HCT116 (cell line): Measurements from ENCODE around the gene ZNF462. TPM values are rescaled to one million over a fixed set of nuclear protein-coding genes. Genes with fewer than 3 reads are reported as not detected.

Experiments
- ATAC-seq: fragments of 200-7000 bp; cut with Tn5 transposase; 2 replicates; pipeline ENCODE4 v1.9.1; 2020; ENCODE audit warnings: mild to moderate bottlenecking, moderate library complexity
- BruUV-seq: library from RNA; stranded (reverse); fragments of 400-500 nt; replicated peaks from 2 replicates; lab custom pipeline; 2021; lab: Mats Ljungman, UMichigan
- CTCF ChIA-PET: fragments of 300-600 bp; sonication (Branson Sonifier 250); formaldehyde crosslinking; loops from one replicate; lab custom pipeline; 2021; ENCODE audit warnings: antibody characterized with exemption; lab: Charles Lee
- POLR2A ChIA-PET: fragments of 300-600, 350-600 bp; sonication (Branson Sonifier 250); formaldehyde crosslinking; loops from one replicate; lab custom pipeline; 2021; ENCODE audit warnings: antibody characterized with exemption; lab: Charles Lee
- RAD21 ChIA-PET, 2 experiments: fragments of 300-600 bp; sonication (Branson Sonifier 250); formaldehyde crosslinking; loops; one replicate each; lab custom pipeline; 2023; ENCODE audit warnings: low total read pairs in 2 of 2; ENCODE audit not compliant: uncharacterized antibody in 2 of 2, unreplicated experiment in 2 of 2, low non-redundant PET in 1 of 2; lab: Charles Lee
- DNase-seq: peaks from one replicate; pipeline ENCODE4 v3.0.0-alpha.2; 2010; ENCODE audit warnings: low read depth, low spot score
- H2AFZ ChIP-seq: fragments of 200-600 bp; shearing (Covaris generic), sonication (generic); 2 replicates; pipeline ENCODE4 v1.6.1; 2017; ENCODE audit warnings: low read depth, mixed run types, mixed read lengths, antibody characterized with exemption, low read length; ENCODE audit not compliant: poor library complexity, severe bottlenecking
- H3K27ac ChIP-seq: 2 replicates; pipeline ENCODE4 v1.5.1; 2012; ENCODE audit warnings: low read depth, low read length
- H3K27me3 ChIP-seq: fragments of 200-600 bp; sonication (generic); 2 replicates; pipeline ENCODE4 v1.6.1; 2016; ENCODE audit warnings: mixed run types, low read length, mixed read lengths; ENCODE audit not compliant: insufficient read depth
- H3K36me3 ChIP-seq, 2 experiments: fragments of 200-500 bp in 1 of 2; fragments of 200-600 bp in 1 of 2; sonication (Bioruptor generic) in 1 of 2; sonication (generic) in 1 of 2; 2 replicates each; pipeline versions ENCODE4 v1.5.1 to v1.6.1; 2014 to 2016; ENCODE audit warnings: low read length in 2 of 2, inconsistent platforms in 1 of 2, mixed read lengths in 1 of 2, mixed run types in 1 of 2; ENCODE audit not compliant: insufficient read depth in 2 of 2, control insufficient read depth in 1 of 2
- H3K4me1 ChIP-seq, 2 experiments: fragments of 200-600 bp in 1 of 2; sonication (generic) in 1 of 2; 2 replicates each; pipeline versions ENCODE4 v1.5.1 to v1.6.1; 2012 to 2017; ENCODE audit warnings: low read length in 2 of 2, inconsistent platforms in 1 of 2, mild to moderate bottlenecking in 1 of 2, mixed read lengths in 1 of 2, mixed run types in 1 of 2, moderate library complexity in 1 of 2; ENCODE audit not compliant: insufficient read depth in 2 of 2, control insufficient read depth in 1 of 2
- H3K4me2 ChIP-seq: fragments of 200-600 bp; sonication (generic); 2 replicates; pipeline ENCODE4 v1.6.1; 2017; ENCODE audit warnings: mixed run types, low read length, mixed read lengths
- H3K4me3 ChIP-seq, 2 experiments: fragments of 200-600 bp in 1 of 2; sonication (generic) in 1 of 2; replicated peaks in 1 of 2; 2 replicates each; pipeline ENCODE4 v1.5.1; 2011 to 2016; ENCODE audit warnings: low read length in 2 of 2, control low read depth in 1 of 2, low read depth in 1 of 2, mild to moderate bottlenecking in 1 of 2, mixed read lengths in 1 of 2, mixed run types in 1 of 2
- H3K79me2 ChIP-seq: fragments of 200-600 bp; sonication (generic); 2 replicates; pipeline ENCODE4 v1.6.1; 2017; ENCODE audit warnings: mild to moderate bottlenecking, mixed run types, low read length, moderate library complexity, mixed read lengths; ENCODE audit not compliant: insufficient read depth
- H3K9ac ChIP-seq: fragments of 200-600 bp; sonication (generic); 2 replicates; pipeline ENCODE4 v1.6.1; 2016; ENCODE audit warnings: low read length, mixed read lengths
- H3K9me2 ChIP-seq: fragments of 200-600 bp; sonication (generic), shearing (Covaris generic); 2 replicates; pipeline ENCODE4 v1.6.1; 2017; ENCODE audit warnings: mixed run types, mild to moderate bottlenecking, moderate library complexity; ENCODE audit not compliant: insufficient read depth
- H3K9me3 ChIP-seq, 2 experiments: fragments of 200-500 bp in 1 of 2; fragments of 200-600 bp in 1 of 2; sonication (Bioruptor generic) in 1 of 2; sonication (generic) in 1 of 2; 2 replicates each; pipeline ENCODE4 v1.6.1; 2014 to 2017; ENCODE audit warnings: low read length in 2 of 2, mixed read lengths in 2 of 2, inconsistent platforms in 1 of 2, low read depth in 1 of 2, mild to moderate bottlenecking in 1 of 2, mixed run types in 1 of 2, moderate library complexity in 1 of 2; ENCODE audit not compliant: control insufficient read depth in 1 of 2, insufficient read depth in 1 of 2
- H4K20me1 ChIP-seq: fragments of 200-600 bp; sonication (generic), shearing (Covaris generic); 2 replicates; pipeline ENCODE4 v1.6.1; 2017; ENCODE audit warnings: mixed run types, mild to moderate bottlenecking, moderate library complexity; ENCODE audit not compliant: insufficient read depth
- ATF3 ChIP-seq: IDR thresholded peaks from 2 replicates; pipeline ENCODE4 v1.6.1; 2012
- CBX3 ChIP-seq: IDR thresholded peaks from 2 replicates; pipeline ENCODE4 v1.6.1; 2012; ENCODE audit warnings: low read depth
- CEBPB ChIP-seq: IDR thresholded peaks from 2 replicates; pipeline ENCODE4 v1.6.1; 2012; ENCODE audit warnings: low read depth
- CTCF ChIP-seq, 3 experiments: fragments of 200-600 bp in 1 of 3; sonication (generic) in 1 of 3; IDR thresholded peaks in 2 of 3; conservative IDR thresholded peaks in 1 of 3; 2 replicates each; pipeline ENCODE4 v1.5.1; 2012 to 2017; ENCODE audit warnings: low read depth in 2 of 3, low read length in 2 of 3, antibody characterized with exemption in 1 of 3, borderline replicate concordance in 1 of 3, control low read depth in 1 of 3, mild to moderate bottlenecking in 1 of 3, mixed read lengths in 1 of 3, mixed run types in 1 of 3, moderate library complexity in 1 of 3; ENCODE audit not compliant: insufficient read depth in 1 of 3
- EGR1 ChIP-seq: IDR thresholded peaks from 2 replicates; pipeline ENCODE4 v1.6.1; 2012; ENCODE audit warnings: low read depth
- ELF1 ChIP-seq: IDR thresholded peaks from 2 replicates; pipeline ENCODE4 v1.6.1; 2012; ENCODE audit warnings: low read depth, borderline replicate concordance
- EZH2 ChIP-seq: fragments of 200-600 bp; sonication (generic); IDR thresholded peaks from 2 replicates; pipeline ENCODE4 v1.6.1; 2017; ENCODE audit warnings: antibody characterized with exemption, mixed run types
- EZH2phosphoT487 ChIP-seq: fragments of 200-600 bp; IDR thresholded peaks from 2 replicates; pipeline ENCODE4 v1.6.1; 2018; ENCODE audit warnings: antibody characterized with exemption, borderline replicate concordance
- FOSL1 ChIP-seq: IDR thresholded peaks from 2 replicates; pipeline ENCODE4 v1.6.1; 2012; ENCODE audit warnings: low read depth
- MAX ChIP-seq: IDR thresholded peaks from 2 replicates; pipeline ENCODE4 v1.6.1; 2012
- POLR2AphosphoS5 ChIP-seq: IDR thresholded peaks from 2 replicates; pipeline ENCODE4 v1.6.1; 2011; ENCODE audit warnings: mild to moderate bottlenecking, low read depth, low read length, moderate library complexity
- RAD21 ChIP-seq: IDR thresholded peaks from 2 replicates; pipeline ENCODE4 v1.6.1; 2012; ENCODE audit warnings: low read depth, mild to moderate bottlenecking
- REST ChIP-seq: IDR thresholded peaks from 2 replicates; pipeline ENCODE4 v1.6.1; 2012; ENCODE audit warnings: low read depth
- SIN3A ChIP-seq: IDR thresholded peaks from 2 replicates; pipeline ENCODE4 v1.6.1; 2012; ENCODE audit warnings: low read depth
- TCF7L2 ChIP-seq: IDR thresholded peaks from 2 replicates; pipeline ENCODE4 v1.7.0; 2011; ENCODE audit warnings: borderline replicate concordance, inconsistent platforms; ENCODE audit not compliant: insufficient read depth, insufficient read length; ENCODE audit errors: extremely low read depth
- YY1 ChIP-seq: IDR thresholded peaks from 2 replicates; pipeline ENCODE4 v1.6.1; 2011; ENCODE audit warnings: low read length, low read depth, moderate library complexity, mild to moderate bottlenecking; ENCODE audit not compliant: insufficient replicate concordance; ENCODE audit errors: extremely low read depth
- ZBTB33 ChIP-seq: IDR thresholded peaks from 2 replicates; pipeline ENCODE4 v1.6.1; 2011; ENCODE audit warnings: mild to moderate bottlenecking, low read length, moderate library complexity; ENCODE audit not compliant: insufficient replicate concordance; ENCODE audit errors: extremely low read depth
- ZFX ChIP-seq: fragments of 450-650 bp; IDR thresholded peaks from 2 replicates; pipeline ENCODE4 v1.6.1; 2017
- ZNF274 ChIP-seq: fragments of 200-500 bp; sonication (Bioruptor generic); IDR thresholded peaks from 2 replicates; pipeline ENCODE4 v1.6.1; 2014; ENCODE audit warnings: mild to moderate bottlenecking, low read depth, low read length, inconsistent platforms
- intact Hi-C: fragments of 100-400 bp; cut with micrococcal nuclease; formaldehyde crosslinking; loops from 2 replicates; pipeline ENCODE4 v1.10.0; 2022
- total RNA-seq: library from RNA; stranded (reverse); gene quantifications from one replicate; pipeline ENCODE4 v1.2.1, GENCODE V29; 2021; ENCODE audit not compliant: unreplicated experiment

ZNF462 gene
- total RNA-seq, 1 experiment from 2014 or later, result 18.1 TPM

- TF ChIP-seq REST (no peak), CEBPB (no peak)
Measured at GRCh38 chr9:106874031-106874430, 11.1 kb downstream of the ZNF462 start (continued).

GRCh38 chr9:106874652-106875051 lies 11.7 kb downstream of the ZNF462 start:
- Histone ChIP-seq H3K79me2 (peaks cover 14% of the 10 kb centered on the region), H4K20me1 (no peaks in the 10 kb centered on the region), H3K36me3 (no peaks in the 10 kb centered on the region), H3K9me3 (no peaks in the 10 kb centered on the region), H3K9me2 (no peaks in the 10 kb centered on the region), H3K27ac (no peak overlapping the region), H3K4me1 (no peaks in the 10 kb centered on the region), H3K4me3 (no peak overlapping the region), H2AFZ (no peak overlapping the region), H3K9ac (no peak overlapping the region), H3K27me3 (no peaks in the 10 kb centered on the region), H3K4me2 (no peak overlapping the region)
- ATAC-seq (no peak), DNase-seq (no peak)
- ChIA-PET CTCF (no interaction called here), RAD21 (no interaction called here), POLR2A (no interaction called here)
- no peak for TF ChIP-seq SIN3A
- no peak for TF ChIP-seq ZBTB33
- no peak for TF ChIP-seq RAD21
- no peak for TF ChIP-seq EZH2
- TF ChIP-seq CTCF (IDR thresholded peaks at IDR 0.05 in 2 of 3, conservative IDR thresholded peaks at IDR 0.05 in 1 of 3; ENCODE audit: borderline replicate concordance in 1 of 3, insufficient read depth in 1 of 3, low read depth in 2 of 3, low read length in 2 of 3), result no peak
- no peak for TF ChIP-seq YY1
- TF ChIP-seq ELF1, result no peak
- TF ChIP-seq ZNF274, result no peak
- TF ChIP-seq EGR1, result no peak
- TF ChIP-seq MAX, result no peak
- TF ChIP-seq CBX3, result no peak
- no peak for TF ChIP-seq ZFX
- no peak for TF ChIP-seq EZH2phosphoT487
- TF ChIP-seq POLR2AphosphoS5, result no peak
- TF ChIP-seq ATF3, result no peak
- TF ChIP-seq CEBPB, result no peak
- no peak for TF ChIP-seq TCF7L2
- TF ChIP-seq FOSL1, result no peak
- no TSS peak for BruUV-seq
- intact Hi-C loops, result no loop called here
